HEK293 (cell line): ENCODE data around the gene IGFALS.

ENCODE experiments used
- CTCF ChIA-PET: fragments of 350-600 bp; formaldehyde crosslinking; extraction: SDS; loops from one replicate; lab custom pipeline; 2021; ENCODE audit warnings: antibody characterized with exemption; lab: Yijun Ruan, JAX
- POLR2A ChIA-PET: fragments of 300-600 bp; formaldehyde crosslinking; extraction: SDS; loops from one replicate; lab custom pipeline; 2020; ENCODE audit warnings: antibody characterized with exemption, inconsistent platforms; lab: Yijun Ruan, JAX
- H3K27ac ChIP-seq: fragments of 200-500 bp; sonication (Bioruptor generic); 2 replicates; pipeline ENCODE4 v1.5.1; 2014; ENCODE audit warnings: low read depth, low read length, control low read depth, inconsistent platforms; ENCODE audit errors: extremely low read depth
- H3K36me3 ChIP-seq, 2 experiments: fragments of 200-500 bp in 1 of 2; sonication (Bioruptor generic) in 1 of 2; 1 replicate in 1 of 2; 2 replicates in 1 of 2; pipeline ENCODE4 v1.5.1; 2014 to 2017; ENCODE audit warnings: inconsistent platforms in 2 of 2, low read length in 2 of 2; ENCODE audit not compliant: control insufficient read depth in 2 of 2, insufficient read depth in 1 of 2
- H3K4me1 ChIP-seq: fragments of 200-500 bp; sonication (Bioruptor generic); 2 replicates; pipeline ENCODE4 v1.5.1; 2014; ENCODE audit warnings: mild to moderate bottlenecking, low read length, inconsistent platforms; ENCODE audit not compliant: control insufficient read depth, insufficient read depth
- H3K4me3 ChIP-seq: 2 replicates; pipeline ENCODE4 v1.5.1; 2011; ENCODE audit warnings: low read depth, mild to moderate bottlenecking, control low read depth, low read length, moderate library complexity
- H3K9me3 ChIP-seq: fragments of 200-500 bp; sonication (Bioruptor generic); 2 replicates; pipeline ENCODE4 v1.5.1; 2014; ENCODE audit warnings: low read depth, low read length, inconsistent platforms; ENCODE audit not compliant: control insufficient read depth, insufficient read depth
- BCL11B ChIP-seq: fragments of 450-650 bp; formaldehyde crosslinking; IDR thresholded peaks from 2 replicates; pipeline ENCODE4 v1.5.1; 2016; ENCODE audit warnings: low read depth, missing biosample characterization, missing genetic modification characterization
- GLI2 ChIP-seq: fragments of 450-650 bp; formaldehyde crosslinking; IDR thresholded peaks from 2 replicates; pipeline ENCODE4; 2017; ENCODE audit warnings: missing biosample characterization, missing genetic modification characterization, low read depth, borderline replicate concordance
- PRDM4 ChIP-seq: fragments of 450-650 bp; formaldehyde crosslinking; IDR thresholded peaks from 2 replicates; pipeline ENCODE4 v1.5.1; 2017; ENCODE audit warnings: missing biosample characterization, missing genetic modification characterization
- SP7 ChIP-seq: fragments of 450-650 bp; formaldehyde crosslinking; IDR thresholded peaks from 2 replicates; pipeline ENCODE4 v1.5.1; 2016; ENCODE audit warnings: missing biosample characterization, missing genetic modification characterization
- ZBTB26 ChIP-seq: fragments of 450-650 bp; formaldehyde crosslinking; optimal IDR thresholded peaks from 2 replicates; pipeline ENCODE3; 2016; ENCODE audit warnings: missing biosample characterization, mild to moderate bottlenecking, missing genetic modification characterization
- ZBTB44 ChIP-seq: fragments of 450-650 bp; IDR thresholded peaks from 2 replicates; pipeline ENCODE4 v1.5.1; 2018; ENCODE audit warnings: missing biosample characterization, mild to moderate bottlenecking, missing genetic modification characterization
- ZBTB48 ChIP-seq: fragments of 450-650 bp; formaldehyde crosslinking; IDR thresholded peaks from 2 replicates; pipeline ENCODE4 v1.5.1; 2016; ENCODE audit warnings: missing biosample characterization, missing genetic modification characterization
- ZEB2 ChIP-seq: fragments of 450-650 bp; formaldehyde crosslinking; IDR thresholded peaks from 2 replicates; pipeline ENCODE4 v1.5.1; 2016; ENCODE audit warnings: missing biosample characterization, missing genetic modification characterization
- ZFHX2 ChIP-seq: fragments of 450-650 bp; formaldehyde crosslinking; conservative IDR thresholded peaks from 2 replicates; pipeline ENCODE4 v1.5.1; 2016; ENCODE audit warnings: missing biosample characterization, missing genetic modification characterization
- ZNF10 ChIP-seq: fragments of 450-650 bp; formaldehyde crosslinking; IDR thresholded peaks from 2 replicates; pipeline ENCODE4 v1.5.1; 2017; ENCODE audit warnings: missing biosample characterization, missing genetic modification characterization
- ZNF148 ChIP-seq: fragments of 450-650 bp; formaldehyde crosslinking; IDR thresholded peaks from 2 replicates; pipeline ENCODE4 v1.5.0; 2017; ENCODE audit warnings: missing biosample characterization, missing genetic modification characterization, borderline replicate concordance
- ZNF239 ChIP-seq: fragments of 450-650 bp; formaldehyde crosslinking; IDR thresholded peaks from 2 replicates; pipeline ENCODE4 v1.5.1; 2016; ENCODE audit warnings: missing biosample characterization, missing genetic modification characterization
- ZNF280D ChIP-seq: fragments of 450-650 bp; formaldehyde crosslinking; IDR thresholded peaks from 2 replicates; pipeline ENCODE4 v1.5.1; 2016; ENCODE audit warnings: missing biosample characterization, missing genetic modification characterization
- ZNF324 ChIP-seq: fragments of 450-650 bp; formaldehyde crosslinking; IDR thresholded peaks from 2 replicates; pipeline ENCODE4 v1.5.1; 2016; ENCODE audit warnings: missing biosample characterization, missing genetic modification characterization
- ZNF37A ChIP-seq: fragments of 450-650 bp; IDR thresholded peaks from 2 replicates; pipeline ENCODE4 v1.5.1; 2018; ENCODE audit warnings: missing biosample characterization, missing genetic modification characterization
- ZNF48 ChIP-seq: fragments of 450-650 bp; formaldehyde crosslinking; IDR thresholded peaks from 2 replicates; pipeline ENCODE4 v1.5.1; 2016; ENCODE audit warnings: missing biosample characterization, missing genetic modification characterization
- ZNF561 ChIP-seq: fragments of 450-650 bp; IDR thresholded peaks from 2 replicates; pipeline ENCODE4 v1.5.1; 2018; ENCODE audit warnings: missing biosample characterization, missing genetic modification characterization, borderline replicate concordance
- ZNF621 ChIP-seq: fragments of 450-650 bp; formaldehyde crosslinking; IDR thresholded peaks from 2 replicates; pipeline ENCODE4 v1.5.1; 2017; ENCODE audit warnings: missing biosample characterization, missing genetic modification characterization
- ZNF629 ChIP-seq: fragments of 450-650 bp; formaldehyde crosslinking; IDR thresholded peaks from 2 replicates; pipeline ENCODE4 v1.5.1; 2017; ENCODE audit warnings: missing biosample characterization, missing genetic modification characterization
- ZNF692 ChIP-seq: fragments of 450-650 bp; formaldehyde crosslinking; IDR thresholded peaks from 2 replicates; pipeline ENCODE4 v1.5.1; 2016; ENCODE audit warnings: missing biosample characterization, missing genetic modification characterization
- ZNF791 ChIP-seq: fragments of 450-650 bp; formaldehyde crosslinking; IDR thresholded peaks from 2 replicates; pipeline ENCODE4 v1.5.1; 2016; ENCODE audit warnings: missing biosample characterization, missing genetic modification characterization
- ZNF843 ChIP-seq: fragments of 450-650 bp; formaldehyde crosslinking; IDR thresholded peaks from 2 replicates; pipeline ENCODE4 v1.5.1; 2016; ENCODE audit warnings: missing biosample characterization, missing genetic modification characterization

The IGFALS gene

GRCh38 chr16:1782408-1783264 is 10.9 kb downstream of the IGFALS start, which contains the start of the genes NUBP2 and SPSB3 (continued):
- TF ChIP-seq ZNF561 (tag by site-specific recombination) (peak; percentile 69; the same call in 1 of the 2 replicates), ZEB2 (tag by site-specific recombination) (peak; percentile 99), ZBTB26 (peak; percentile 72), ZFHX2 (tag by site-specific recombination) (peak; percentile 76), GLI2 (tag by site-specific recombination) (no peak), ZNF37A (tag by site-specific recombination) (0 out of 2 replicates have a peak, but pooled peaks have one; percentile 11), ZNF629 (tag by site-specific recombination) (peak; percentile 62; the same call in 1 of the 2 replicates), ZNF692 (tag by site-specific recombination) (no peak), ZNF843 (0 out of 2 replicates have a peak, but pooled peaks have one; percentile 9), ZNF148 (tag by site-specific recombination) (no peak), ZNF621 (tag by site-specific recombination) (no peak), ZNF10 (no peak)

GRCh38 chr16:1781758-1782407 is 11.6 kb downstream of the IGFALS start:
- Histone ChIP-seq H3K4me3 (peak overlapping the region; percentile 90), H3K4me1 (peaks cover 6% of the 10 kb centered on the region), H3K36me3 (peaks cover 15 to 63% of the 10 kb centered on the region in 2 experiments; a peak in 2 of 3 replicates), H3K9me3 (no peaks in the 10 kb centered on the region), H3K27ac (peak overlapping the region; percentile 87)
- ChIA-PET POLR2A (interaction anchor here (0.8 to 5.2 kb wide), 16 partner anchors 8 to 373 kb away, joined by 3 to 113 read pairs (median 10); partner anchors contain the start of genes CRAMP1, EME2, FAHD1 and HAGH), CTCF (interaction anchor here (0.7 to 1.3 kb wide), 4 partner anchors 8 to 76 kb away, joined by 3 to 14 read pairs (median 4); partner anchors contain the start of gene MAPK8IP3)
- TF ChIP-seq ZNF280D (tag by site-specific recombination) = no peak
- TF ChIP-seq BCL11B (tag by site-specific recombination) = peak; percentile 36; the same call in 1 of the 2 replicates
- TF ChIP-seq SP7 (tag by site-specific recombination) = no peak
- TF ChIP-seq PRDM4 (tag by site-specific recombination) = no peak
- TF ChIP-seq ZBTB44 = 0 out of 2 replicates have a peak, but pooled peaks have one; percentile 17
- TF ChIP-seq ZNF324 (tag by site-specific recombination) = no peak
- TF ChIP-seq ZNF48 = no peak
- TF ChIP-seq ZNF239 (tag by site-specific recombination) = no peak
- peak; percentile 61; the same call in 1 of the 2 replicates for TF ChIP-seq ZBTB48
- no peak for TF ChIP-seq ZNF791 (tag by site-specific recombination)
